Inferior parietal cortex (tissue), 1 donor: ENCODE measurements around the gene TTLL11.

Experiments used
- DNase-seq: peaks from one replicate; pipeline ENCODE4 v3.0.0-alpha.2; 2016; ENCODE audit errors: extremely low spot score

Gene TTLL11

DNA sequence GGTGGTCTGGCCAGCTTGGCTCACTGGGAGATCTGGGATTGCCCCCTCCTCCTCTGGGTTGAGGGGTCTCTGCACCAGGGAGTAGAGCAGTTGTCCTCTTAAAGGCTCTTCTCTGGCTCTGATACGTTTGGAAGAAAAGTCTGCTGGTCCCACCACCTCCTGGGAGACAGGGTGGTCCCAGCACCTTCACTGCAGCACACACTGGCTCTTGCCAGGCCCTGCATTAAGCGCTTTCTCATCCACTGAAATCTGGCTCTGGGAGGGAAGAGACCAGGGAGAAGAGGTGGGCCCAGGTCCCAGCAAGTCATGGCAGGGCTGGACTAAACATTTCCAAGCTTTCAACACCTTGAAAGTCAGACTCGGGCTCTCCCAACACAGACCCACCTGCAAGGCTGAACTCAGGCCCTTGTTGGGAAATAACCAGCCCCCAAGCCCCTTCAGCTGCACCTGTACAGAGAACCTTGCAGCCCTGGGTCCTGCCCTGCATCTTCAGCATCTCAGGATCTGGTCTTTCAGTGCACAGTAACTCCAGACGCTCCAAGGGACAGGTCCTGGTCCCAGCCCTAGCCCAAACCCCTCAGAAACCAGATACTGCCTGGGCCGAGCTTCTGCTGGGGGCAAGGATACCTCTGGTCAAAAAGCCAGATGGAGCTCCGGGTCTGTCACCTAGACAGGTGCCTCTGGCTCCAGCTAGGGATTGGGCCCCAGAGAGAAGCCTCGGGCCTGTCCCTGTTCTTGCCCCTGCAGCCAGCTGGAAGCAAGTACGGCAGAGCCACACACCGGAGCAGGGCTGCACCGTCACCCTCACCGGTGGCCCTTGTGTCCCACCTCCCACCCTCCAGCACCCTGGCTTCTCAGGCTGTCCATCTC, 307.2 kb downstream of the TTLL11 start:
- no peak for DNase-seq

DNA sequence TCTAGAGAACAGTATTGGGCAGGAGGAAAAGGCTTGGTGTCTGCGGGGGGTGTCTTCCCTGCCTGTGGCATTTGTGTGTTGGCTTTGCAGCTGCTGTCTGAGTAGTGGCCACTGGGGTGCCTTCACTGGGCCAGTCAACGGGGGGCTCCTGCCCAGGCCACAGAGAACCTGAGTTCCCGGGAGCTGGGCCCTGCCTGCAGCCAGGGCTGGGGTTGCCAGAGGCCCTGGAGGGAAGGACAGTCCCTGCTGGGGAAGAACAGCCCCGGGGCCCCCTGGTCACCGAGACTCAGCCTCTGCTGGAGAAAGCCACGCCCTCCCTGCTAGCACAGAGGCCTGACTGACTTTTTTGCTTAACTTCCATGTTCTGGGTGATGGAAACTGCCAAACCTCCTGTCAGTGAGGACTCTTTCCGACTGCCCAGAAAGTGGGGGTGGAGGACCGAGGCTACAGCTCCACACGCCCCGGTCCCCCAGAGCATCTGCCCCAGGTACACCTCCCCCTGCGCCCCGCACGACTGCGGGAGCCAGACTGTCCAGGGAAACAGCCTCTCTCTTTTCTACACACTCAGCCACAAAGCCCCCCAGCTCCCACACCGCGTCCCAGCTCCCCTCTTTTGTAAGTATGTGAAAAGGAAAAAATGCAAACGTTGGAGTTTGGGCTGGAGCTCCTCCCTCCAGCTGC, 308.2 kb downstream of the TTLL11 start:
- no peak for DNase-seq

DNA sequence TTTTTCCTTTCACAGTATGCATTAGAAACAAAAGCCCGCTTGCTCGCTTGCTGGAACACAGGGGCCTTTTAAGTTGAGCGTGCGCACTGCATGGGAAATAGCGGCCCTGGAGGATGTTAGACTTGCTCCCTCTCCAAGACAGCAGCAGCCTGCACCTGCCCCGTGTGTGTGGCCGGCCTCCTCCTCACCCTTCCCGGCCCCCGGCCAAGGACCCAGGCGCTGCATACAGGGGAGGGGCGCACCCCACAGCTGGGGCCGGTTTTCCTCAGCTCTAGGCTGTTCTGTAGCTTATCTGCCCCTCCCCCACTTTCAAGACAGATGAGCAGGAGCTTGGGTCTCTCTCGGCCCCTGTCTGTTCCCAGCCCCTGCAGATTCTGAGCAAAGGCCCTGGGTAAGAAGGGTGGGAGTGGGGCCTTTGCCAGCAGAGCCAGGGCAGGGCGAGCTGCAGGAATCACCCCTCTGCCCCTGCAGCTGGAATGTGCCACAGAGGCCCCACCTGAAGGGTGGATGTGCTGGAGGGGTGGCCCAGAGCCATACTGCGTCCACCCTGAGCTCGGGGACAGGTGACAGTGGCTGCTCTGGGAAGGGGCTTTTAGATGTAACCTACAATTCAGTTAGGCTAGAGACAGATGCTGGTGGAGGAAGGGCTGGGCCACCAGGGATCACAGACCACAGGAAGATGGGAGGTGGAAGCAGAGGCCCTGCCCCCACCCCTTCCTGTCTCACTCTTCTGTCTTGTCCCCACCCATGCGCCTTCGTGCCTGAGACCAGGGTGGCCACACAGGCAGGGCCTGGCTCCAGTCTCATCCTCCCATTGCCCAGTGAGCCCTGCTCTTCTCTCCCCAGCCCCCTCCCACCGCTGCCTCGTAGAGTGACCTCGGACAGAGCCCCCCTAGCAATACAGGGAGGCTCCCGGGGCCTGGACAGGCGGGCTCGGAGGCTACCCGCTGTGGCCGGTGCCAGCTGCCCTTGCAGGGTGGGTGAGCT, 309.3 kb downstream of the TTLL11 start:
- DNase-seq = no peak

DNA sequence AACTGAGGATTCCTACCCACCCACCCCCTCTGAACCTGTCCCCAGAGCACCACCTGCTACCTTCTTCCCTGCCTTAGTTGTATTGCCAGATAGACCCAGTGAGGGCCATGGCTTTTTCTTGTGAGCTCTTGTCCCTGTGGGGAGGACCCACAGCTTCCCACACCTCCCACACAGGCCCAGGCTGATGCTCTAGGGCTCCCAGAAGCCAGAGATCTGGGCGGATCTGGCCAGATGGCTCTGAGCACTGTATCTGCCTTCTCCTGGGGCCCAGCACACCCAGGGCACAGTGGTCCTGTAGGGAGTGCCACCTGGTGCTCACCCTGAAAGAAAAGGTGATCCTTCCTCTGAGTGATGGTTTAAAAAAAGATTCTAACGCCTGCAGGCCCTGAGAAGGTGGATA, 310.0 kb downstream of the TTLL11 start:
- DNase-seq = no peak

DNA sequence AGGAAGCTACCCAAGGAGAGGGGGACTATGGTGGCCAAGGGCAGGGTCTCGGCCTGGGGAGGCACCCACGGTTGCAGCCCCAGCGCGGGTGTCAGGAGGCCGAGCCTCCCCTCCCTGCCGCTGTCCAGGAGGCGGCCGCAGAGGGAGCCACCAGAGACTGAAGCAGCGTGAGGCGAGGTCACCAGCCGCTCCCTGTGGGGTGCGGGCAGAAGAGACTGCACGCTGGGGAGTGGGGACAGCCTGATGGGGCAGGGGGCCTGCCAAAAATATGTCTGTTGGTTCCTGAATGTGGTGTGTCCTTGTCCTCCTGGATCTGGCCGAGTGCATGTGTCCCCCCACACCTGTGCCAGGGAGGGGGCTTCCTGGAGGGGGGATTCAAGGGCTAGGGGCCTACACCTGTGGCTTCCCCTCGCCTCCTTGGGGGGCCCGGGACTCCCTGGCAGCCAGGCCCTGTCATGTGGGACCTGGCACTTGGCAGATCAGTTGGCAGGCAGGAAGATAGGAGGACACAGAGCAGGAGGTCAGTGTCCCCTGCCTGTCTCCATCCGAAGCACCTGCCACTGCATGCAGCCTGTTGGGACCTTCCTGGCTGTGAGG, 310.5 kb downstream of the TTLL11 start:
- no peak for DNase-seq

DNA sequence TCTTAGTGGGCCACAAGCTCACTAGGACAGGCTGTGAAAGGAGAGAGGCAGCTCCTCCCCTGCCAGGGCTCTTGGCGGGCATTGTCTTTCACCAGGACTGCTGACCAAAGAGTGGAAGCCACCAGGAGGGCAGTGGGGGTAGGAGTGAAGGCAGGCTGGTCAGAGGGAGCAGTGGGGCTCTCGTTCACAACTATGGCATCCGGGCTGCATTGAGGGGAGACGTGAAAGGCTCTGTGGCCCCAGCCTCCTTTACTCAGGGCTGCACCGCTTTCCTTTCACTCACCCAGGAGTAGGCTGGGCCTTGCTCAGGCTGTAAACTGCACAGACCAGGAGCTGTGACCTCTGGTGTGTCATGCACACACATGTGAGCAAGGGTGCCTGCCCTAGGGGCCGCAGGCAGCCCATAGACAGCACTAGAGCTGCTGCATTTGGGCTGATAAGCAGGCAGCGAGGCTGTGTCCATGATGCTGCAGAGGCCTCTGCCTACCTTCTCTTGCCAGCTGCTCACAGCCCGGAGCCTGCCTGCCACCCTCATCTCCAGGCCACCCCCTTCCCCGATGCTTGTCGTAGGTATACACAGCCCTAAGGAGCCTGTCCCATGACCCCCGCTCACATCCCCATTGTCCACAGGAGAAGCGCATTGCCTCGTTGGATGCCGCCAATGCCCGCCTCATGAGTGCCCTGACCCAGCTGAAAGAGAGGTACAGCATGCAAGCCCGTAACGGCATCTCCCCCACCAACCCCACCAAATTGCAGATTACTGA, 311.2 kb downstream of the TTLL11 start:
- no peak for DNase-seq

DNA sequence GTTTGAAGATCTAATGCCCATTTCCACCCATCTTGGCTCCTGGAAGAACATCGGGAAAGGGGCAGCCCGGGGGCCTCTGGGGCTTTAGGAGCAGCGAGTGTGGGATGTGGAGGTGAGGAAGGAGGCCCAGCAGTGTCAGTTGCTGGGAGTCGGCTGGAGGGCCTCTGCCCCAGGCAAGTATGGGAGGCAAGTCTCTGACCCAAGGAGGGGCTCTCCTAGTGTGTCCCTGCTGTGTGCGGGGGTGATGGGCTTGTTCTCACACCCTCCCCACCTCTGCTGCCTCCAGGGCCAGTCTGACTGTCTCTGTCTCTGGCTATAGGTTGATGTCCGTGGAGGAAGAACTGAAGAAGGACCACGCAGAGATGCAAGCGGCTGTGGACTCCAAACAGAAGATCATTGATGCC, 312.0 kb downstream of the TTLL11 start:
- no peak for DNase-seq

DNA sequence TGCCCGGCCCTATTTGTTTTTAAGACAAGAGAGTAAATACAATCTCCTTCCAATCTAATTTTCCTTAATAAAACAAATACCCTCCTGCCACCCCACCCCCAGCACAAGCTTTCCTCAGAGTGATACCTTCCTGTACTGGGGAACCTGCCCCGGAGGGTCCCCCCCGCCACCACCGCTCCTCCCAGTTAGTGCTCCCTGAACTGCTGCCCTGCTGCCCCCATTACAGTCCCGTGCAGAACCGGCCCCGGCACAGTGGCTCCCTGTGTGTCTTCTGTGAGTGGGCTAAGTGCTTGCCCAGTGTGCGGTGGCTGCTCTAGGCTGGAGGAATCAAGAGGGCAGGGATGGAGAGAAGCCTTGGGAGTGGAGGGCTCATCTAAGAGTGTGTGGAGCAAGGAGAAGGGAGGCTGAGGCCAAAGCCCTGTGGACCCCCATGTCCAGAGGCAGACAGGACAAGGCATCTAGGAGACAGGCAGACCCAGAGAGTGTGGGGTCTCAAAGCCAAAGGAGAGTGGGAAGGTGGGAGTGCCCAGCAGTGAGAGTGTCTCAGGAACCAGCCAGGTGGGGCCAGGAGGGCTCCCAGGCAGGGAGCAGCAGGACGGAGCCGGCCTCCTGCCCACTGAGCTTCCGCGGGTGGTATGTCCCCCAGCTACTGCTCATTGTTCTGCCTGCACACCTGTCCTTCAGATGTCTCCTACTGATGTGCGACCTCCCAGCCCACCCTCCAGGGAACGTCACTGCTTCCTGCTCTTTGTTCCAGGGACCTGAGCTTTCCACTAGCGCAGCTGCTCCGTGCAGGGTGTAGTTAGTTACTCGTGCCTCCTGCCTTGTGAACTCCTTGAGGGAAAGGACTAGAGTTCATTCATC, 312.7 kb downstream of the TTLL11 start:
- DNase-seq = no peak

DNA sequence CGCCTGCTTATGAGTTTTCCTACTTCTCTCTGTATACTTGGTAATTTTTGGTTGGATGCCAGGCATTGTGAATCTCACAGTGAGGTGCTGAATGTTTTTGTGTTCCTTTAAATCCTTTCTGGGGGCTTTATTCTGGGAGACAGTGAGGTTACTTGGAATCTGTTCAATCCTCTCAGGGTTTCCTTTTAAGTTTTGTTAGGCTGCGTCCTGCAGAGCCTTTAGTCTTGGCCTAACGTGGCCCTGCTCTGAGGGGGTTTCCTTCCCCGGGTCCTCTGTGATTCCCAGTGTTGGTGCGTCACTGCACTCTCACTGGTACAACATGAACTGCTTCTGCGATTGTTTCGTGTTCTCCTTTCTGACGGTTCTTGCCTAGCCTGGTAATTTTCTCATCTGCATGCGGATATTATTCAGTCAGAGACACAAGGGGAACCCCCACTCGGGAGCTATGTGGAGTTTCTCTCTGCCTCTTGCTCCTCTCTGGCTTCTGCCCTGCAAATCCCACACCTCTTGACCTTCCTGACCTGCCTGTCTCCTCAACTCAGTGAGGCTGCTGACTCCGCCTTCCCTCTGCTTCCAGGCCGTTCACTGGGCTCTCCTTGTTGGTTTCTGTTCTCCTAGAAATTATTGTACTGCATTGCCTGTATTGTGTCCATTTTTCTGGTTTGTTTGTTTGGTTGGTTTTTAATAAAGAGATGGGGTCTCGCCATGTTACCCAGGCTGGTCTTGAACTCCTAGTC, 313.6 kb downstream of the TTLL11 start:
- no peak for DNase-seq

DNA sequence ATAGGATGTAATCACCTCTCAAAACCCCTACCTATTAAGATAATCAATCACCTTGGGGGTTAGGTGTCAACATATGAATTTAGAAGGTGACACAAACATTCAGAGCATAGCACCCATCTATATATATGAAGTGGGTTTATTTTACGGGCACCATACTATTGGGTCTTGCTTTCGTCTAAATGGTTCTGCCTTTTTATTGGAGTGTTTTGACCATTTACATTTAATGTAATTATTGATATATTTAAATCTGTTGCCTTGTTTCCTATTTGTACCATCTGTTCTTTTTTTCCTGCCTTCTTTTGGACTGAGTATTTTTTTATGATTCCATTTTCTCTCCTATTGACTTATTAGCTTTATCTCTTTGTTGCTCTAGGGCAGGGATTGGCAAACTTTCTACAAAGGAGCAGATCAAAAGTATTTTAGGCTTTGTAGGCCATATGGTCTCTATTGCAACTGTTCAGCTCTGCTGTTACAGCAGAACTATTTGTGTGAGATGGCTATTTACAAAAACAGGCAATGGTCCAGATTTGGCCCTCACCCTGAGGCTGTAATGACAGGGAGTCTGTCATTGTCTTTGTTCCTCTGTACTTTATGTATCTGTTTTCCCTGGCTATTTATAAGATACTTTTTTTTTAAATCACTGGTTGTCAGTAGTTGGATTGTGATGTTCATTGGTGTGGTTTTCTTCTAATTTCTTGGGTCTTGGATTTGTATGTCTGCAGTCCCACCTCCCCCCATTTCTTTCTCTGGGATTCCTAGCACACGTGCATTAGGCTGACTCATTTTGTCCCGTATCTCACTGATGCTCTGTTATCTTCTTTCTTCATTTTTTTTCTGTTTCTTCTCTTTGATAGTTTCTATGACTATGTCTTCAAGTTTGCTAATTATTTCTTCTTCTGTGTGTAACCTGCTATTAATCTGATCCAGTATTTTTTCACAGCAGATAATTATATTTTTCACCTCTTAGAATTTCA, 314.6 kb downstream of the TTLL11 start:
- no peak for DNase-seq

DNA sequence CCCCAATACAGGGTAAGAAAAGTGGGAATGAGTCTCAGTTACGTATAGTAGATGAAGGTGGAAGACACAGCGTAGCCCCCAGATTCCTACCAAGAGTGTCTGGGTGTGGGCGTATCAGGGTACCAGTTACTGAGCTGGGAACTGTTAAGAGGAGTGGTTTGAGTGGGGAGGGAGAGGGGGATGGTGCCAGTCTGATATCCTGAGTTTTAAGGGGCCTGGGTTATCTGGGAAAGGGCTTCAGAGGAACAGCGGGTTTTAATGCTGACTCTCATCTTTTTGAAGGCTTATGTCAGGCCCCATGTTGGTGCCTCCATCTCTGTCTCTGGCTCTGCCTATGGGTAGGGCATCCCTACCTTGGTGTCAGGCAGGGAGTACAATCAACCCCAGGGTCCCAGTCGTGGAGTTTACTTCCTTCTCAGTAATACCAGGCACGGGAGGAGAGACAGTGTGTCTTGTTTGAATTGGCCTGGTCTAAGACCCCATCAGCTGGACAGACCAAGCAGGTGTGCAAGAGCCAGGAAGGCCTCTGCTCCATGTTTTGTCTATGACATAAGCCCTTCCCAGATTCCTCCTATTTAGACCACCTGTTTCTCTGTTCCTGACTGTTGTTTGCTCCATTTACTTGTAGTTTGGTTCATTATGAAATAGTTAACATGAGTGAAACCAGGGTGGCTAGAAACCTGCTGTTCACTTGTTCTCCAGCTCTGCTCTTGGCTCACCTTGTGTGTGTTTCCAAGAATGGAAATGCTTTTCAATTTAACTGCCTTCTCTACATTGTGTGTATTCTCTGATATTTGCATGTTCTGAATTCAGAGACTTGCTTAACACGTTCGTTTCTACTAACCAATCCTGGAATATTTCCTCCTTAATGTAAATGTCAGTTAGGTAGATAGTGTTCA, 316.1 kb downstream of the TTLL11 start:
- no peak for DNase-seq

DNA sequence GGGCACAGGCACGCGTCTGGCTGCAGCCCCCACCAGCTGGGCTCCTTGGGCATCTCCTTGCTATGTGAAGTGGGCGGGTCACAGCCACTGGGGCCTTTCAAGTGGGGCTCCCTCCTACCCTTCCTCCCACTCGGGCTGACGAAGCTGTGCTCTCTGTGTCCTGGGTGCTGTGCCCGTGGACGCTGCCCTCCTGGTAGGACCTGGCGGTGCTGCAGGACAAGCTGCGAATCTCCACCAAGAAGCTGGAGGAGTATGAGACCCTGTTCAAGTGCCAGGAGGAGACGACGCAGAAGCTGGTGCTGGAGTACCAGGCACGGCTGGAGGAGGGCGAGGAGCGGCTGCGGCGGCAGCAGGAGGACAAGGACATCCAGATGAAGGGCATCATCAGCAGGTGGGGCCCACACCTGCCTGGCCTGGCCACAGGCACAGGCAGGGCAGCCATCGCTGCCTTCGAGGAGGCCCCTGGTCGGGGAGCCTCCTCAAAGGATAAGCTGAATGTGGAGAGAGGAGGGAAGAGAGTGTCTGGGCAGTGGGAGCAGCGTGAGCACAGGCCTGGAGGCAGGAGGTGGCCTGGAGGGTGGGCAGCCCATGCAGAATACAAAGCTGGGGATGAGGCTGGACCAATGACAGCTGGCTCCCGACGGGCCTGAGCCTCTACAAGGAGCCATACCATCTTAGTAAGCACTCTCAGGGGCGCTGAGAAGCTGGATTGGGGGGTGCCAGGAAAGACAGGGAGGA, 316.9 kb downstream of the TTLL11 start:
- DNase-seq = no peak

DNA sequence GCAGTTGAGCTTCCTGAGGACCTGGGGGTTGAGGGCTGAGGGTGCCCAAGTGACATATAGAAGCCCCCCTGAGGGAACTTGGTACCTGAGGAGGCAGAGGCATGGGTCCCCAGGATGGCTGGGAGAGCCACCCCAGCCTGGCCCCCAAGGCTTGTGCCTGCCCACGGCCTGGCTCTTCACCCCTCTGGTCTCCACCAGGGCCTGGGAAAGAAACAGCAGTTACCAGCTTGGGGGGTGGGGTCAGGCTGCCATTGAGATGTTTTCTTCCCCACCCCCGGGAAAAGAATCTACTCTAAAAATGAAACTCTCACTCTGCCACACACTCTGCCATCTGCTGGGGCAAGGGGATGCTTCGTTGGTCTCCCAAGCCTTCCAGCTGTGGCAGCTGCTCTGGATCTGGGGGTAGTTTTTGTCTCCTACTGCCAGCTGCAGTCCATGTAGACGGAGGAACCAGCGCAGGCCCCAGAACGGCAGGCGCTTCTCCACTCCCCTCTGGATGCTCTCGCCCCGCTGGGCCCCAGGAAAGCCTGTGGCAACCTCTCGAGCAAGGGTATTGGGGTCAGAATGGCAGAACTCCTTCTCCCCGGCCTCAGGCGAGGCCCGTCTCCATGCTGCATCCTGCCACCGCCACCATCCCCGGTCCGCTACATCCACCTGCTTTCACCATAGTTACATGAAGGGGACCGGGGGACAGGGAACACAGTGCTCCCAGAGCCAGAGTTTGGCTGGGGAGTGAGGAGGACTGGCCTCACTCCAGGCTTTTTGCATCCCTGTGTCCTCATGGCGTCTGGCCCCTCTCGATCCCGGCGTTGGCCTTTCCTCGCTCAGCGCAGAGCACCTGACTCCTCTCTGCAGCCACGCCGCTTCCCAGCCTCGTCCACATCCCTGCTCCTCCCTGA, 318.1 kb downstream of the TTLL11 start:
- no peak for DNase-seq

DNA sequence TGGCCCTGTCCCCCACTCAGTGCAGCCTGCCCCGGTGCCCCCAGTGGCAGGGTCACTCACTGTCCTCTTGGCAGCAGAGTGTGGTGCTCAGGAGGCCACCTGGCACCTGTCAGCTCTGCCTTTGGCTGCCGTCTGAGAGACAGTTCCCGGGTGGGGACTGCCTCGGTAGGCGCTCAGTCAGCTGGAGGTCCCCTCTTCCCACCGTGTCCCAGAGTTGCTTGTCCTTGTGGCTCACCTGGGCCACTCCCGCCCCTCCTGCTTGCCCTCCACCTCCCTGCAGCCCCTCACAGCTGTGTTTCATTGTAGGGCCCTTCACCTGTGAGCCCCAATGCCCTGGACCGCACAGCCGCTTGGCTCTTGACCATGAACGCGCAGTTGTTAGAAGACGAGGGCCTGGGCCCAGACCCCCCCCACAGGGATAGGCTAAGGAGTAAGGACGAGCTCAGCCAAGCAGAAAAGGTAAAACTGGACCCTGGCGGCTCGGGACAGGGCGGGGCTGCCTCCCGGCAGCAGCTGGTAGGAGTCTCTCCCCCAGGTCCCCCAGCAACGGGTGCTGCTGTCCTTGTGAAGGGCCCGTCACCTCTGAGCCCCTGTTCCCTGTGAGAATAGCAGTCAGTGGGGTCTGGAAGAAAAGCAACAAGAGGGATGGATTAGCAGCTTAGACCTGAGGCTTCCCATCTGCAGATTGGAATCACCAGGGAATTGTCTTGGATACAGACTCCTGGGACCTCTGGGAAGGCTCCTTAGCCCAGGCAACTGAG, 319.0 kb downstream of the TTLL11 start:
- no peak for DNase-seq
